K562 (cell line): ENCODE measurements around the gene XPC. TPM values are rescaled to one million over a fixed set of nuclear protein-coding genes. Genes with fewer than 3 reads are reported as not detected.

Experiments used
- ATF4 ChIP-seq: fragments of 450-650 bp; formaldehyde crosslinking; IDR thresholded peaks from 2 replicates; pipeline ENCODE4 v1.4.0; 2022; ENCODE audit warnings: mild to moderate bottlenecking, moderate library complexity
- BMI1 ChIP-seq: fragments of 150-350 bp; IDR thresholded peaks from 2 replicates; pipeline ENCODE4 v1.6.1; 2014; ENCODE audit warnings: low read length
- CBX8 ChIP-seq: fragments of 200-600 bp; sonication (generic); IDR thresholded peaks from 2 replicates; pipeline ENCODE4 v1.6.1; 2012; ENCODE audit warnings: borderline replicate concordance, mixed run types, low read depth, mild to moderate bottlenecking, moderate library complexity, mixed read lengths, low read length, control low read depth, inconsistent platforms; ENCODE audit not compliant: poor library complexity, severe bottlenecking; ENCODE audit errors: extremely low read depth
- CCAR2 ChIP-seq: fragments of 200-400 bp; formaldehyde crosslinking; IDR thresholded peaks from 2 replicates; pipeline ENCODE4 v1.6.1; 2017; ENCODE audit warnings: mild to moderate bottlenecking, low read depth, low read length
- CEBPG ChIP-seq, 3 experiments: fragments of 200-800 bp in 1 of 3; sonication (Bioruptor generic) in 1 of 3; sonication (generic) in 1 of 3; formaldehyde crosslinking in 1 of 3; IDR thresholded peaks in 2 of 3; conservative IDR thresholded peaks in 1 of 3; 2 replicates each; pipeline versions ENCODE4 v1.6.1 to v1.8.0; 2016 to 2022; ENCODE audit warnings: missing compliant biosample characterization in 2 of 3, missing genetic modification characterization in 2 of 3, mild to moderate bottlenecking in 1 of 3, missing genetic modification reagents in 1 of 3
- FOXA1 ChIP-seq: fragments of 450-650 bp; IDR thresholded peaks from 2 replicates; pipeline ENCODE4 v1.6.1; 2016; ENCODE audit warnings: mild to moderate bottlenecking, borderline replicate concordance
- KDM2B ChIP-seq: fragments of 250-450 bp; sonication (Bioruptor Pico); IDR thresholded peaks from 2 replicates; pipeline ENCODE4 v1.8.0; 2021; ENCODE audit warnings: mild to moderate bottlenecking, moderate library complexity
- KLF16 ChIP-seq: IDR thresholded peaks from 2 replicates; pipeline ENCODE4 v1.6.1; 2016; ENCODE audit warnings: antibody characterized with exemption
- NBN ChIP-seq: fragments of 450-650 bp; IDR thresholded peaks from 2 replicates; pipeline ENCODE4 v1.6.1; 2016; ENCODE audit warnings: low read depth, mild to moderate bottlenecking
- NFATC3 ChIP-seq: fragments of 450-650 bp; IDR thresholded peaks from 2 replicates; pipeline ENCODE4 v1.6.1; 2017; ENCODE audit warnings: mild to moderate bottlenecking
- RCOR1 ChIP-seq, 2 experiments: IDR thresholded peaks; 2 replicates each; pipeline ENCODE4 v1.6.1; 2012; ENCODE audit warnings: low read depth in 2 of 2, low read length in 2 of 2, borderline replicate concordance in 1 of 2, improper control_type of control experiment in 1 of 2
- SMARCE1 ChIP-seq: fragments of 450-650 bp; IDR thresholded peaks from 2 replicates; pipeline ENCODE4 v1.7.1; 2016; ENCODE audit warnings: mild to moderate bottlenecking
- SOX6 ChIP-seq: fragments of 450-650 bp; IDR thresholded peaks from 2 replicates; pipeline ENCODE4 v1.6.1; 2014; ENCODE audit warnings: mild to moderate bottlenecking
- SPI1 ChIP-seq: IDR thresholded peaks from 2 replicates; pipeline ENCODE4 v1.6.1; 2011; ENCODE audit warnings: low read depth, low read length, control low read depth, borderline replicate concordance
- STAT6 ChIP-seq: sonication (generic); formaldehyde crosslinking; IDR thresholded peaks from 2 replicates; pipeline ENCODE4 v1.8.1; 2023; ENCODE audit warnings: mild to moderate bottlenecking, missing genetic modification reagents
- TFAP4 ChIP-seq: sonication (generic); formaldehyde crosslinking; IDR thresholded peaks from 2 replicates; pipeline ENCODE4 v1.8.0; 2022; ENCODE audit warnings: missing genetic modification reagents, mild to moderate bottlenecking, moderate library complexity, borderline replicate concordance
- TRIM24 ChIP-seq, 2 experiments: fragments of 450-650 bp; IDR thresholded peaks; 2 replicates each; pipeline ENCODE4 v1.6.1; 2016
- ZNF766 ChIP-seq: fragments of 200-800 bp; sonication (Bioruptor generic); conservative IDR thresholded peaks from 2 replicates; pipeline ENCODE4 v1.6.1; 2016; ENCODE audit warnings: missing genetic modification characterization, missing compliant biosample characterization
- polyA plus RNA-seq, 8 experiments: library from polyadenylated mRNA; depleted of rRNA in 4 of 8; stranded (reverse) in 5 of 8; unstranded in 3 of 8; fragments of >200 nt; fragmentation: Nextera tagmentation in 2 of 8; fragmentation: Illumina TruSeq in 1 of 8; extraction: Ambion mirVana in 2 of 8; extraction: Trizol in 1 of 8; gene quantifications; 2 replicates each; pipeline versions ENCODE4 v1.2.1 to v1.2.3, GENCODE V29; 2011 to 2014; ENCODE audit warnings: inconsistent platforms in 1 of 8, missing spikeins in 1 of 8
- total RNA-seq, 7 experiments: library from RNA; depleted of rRNA in 6 of 7; stranded (reverse); fragments of >200 nt in 6 of 7; fragmentation: Illumina TruSeq in 2 of 7; extraction: Trizol in 2 of 7; gene quantifications; 2 replicates each; pipeline versions ENCODE4 v1.2.1 to v1.2.3, GENCODE V29; 2011 to 2021; ENCODE audit warnings: low replicate concordance in 1 of 7

The XPC gene
- total and polyA plus RNA-seq, 9 of the 15 experiments (the other 6 are each of a cell fraction or from before 2014, with no cell fraction given), result 3.8 to 54.7 (median 41.3) TPM

GRCh38 chr3:14144423-14145075 lies 33.9 kb downstream of the XPC start (continued):
- TF ChIP-seq SPI1 (peak; percentile 94), FOXA1 (no peak), CCAR2 (no peak), TRIM24 (IDR thresholded peaks at IDR 0.05) (peak in 1 of 2 experiments; percentile 28; a peak in 1 of 4 replicates), CEBPG (CRISPR knock-in tag; IDR thresholded peaks at IDR 0.05) (peak; percentile 52; the same call in 1 of the 2 replicates), CEBPG (tag; conservative IDR thresholded peaks at IDR 0.05 in 1 of 2, IDR thresholded peaks at IDR 0.05 in 1 of 2) (peak; percentile 71 to 86), ATF4 (CRISPR knock-in tag) (no peak), BMI1 (peak; percentile 91), KDM2B (CRISPR knock-in tag) (no peak), ZNF766 (CRISPR knock-in tag) (no peak), KLF16 (no peak), TFAP4 (peak; percentile 67; the same call in 1 of the 2 replicates), NBN (no peak), STAT6 (CRISPR knock-in tag) (no peak), CBX8 (no peak), NFATC3 (no peak), SOX6 (peak; percentile 75), SMARCE1 (peak; percentile 89), RCOR1 (IDR thresholded peaks at IDR 0.05; ENCODE audit: borderline replicate concordance in 1 of 2, low read depth in 2 of 2, low read length in 2 of 2) (no peak)
